ENCODE data around the gene CFAP73. TPM values are rescaled to one million over a fixed set of nuclear protein-coding genes. Genes with fewer than 3 reads are reported as not detected.
"Not testable (repeated sequence)": the region's sequence is repeated elsewhere in the genome, so short reads cannot be mapped to it uniquely, and the experiment has no call there.

CFAP73 gene
- polyA plus RNA-seq, 1 experiment: not detected

DNA sequence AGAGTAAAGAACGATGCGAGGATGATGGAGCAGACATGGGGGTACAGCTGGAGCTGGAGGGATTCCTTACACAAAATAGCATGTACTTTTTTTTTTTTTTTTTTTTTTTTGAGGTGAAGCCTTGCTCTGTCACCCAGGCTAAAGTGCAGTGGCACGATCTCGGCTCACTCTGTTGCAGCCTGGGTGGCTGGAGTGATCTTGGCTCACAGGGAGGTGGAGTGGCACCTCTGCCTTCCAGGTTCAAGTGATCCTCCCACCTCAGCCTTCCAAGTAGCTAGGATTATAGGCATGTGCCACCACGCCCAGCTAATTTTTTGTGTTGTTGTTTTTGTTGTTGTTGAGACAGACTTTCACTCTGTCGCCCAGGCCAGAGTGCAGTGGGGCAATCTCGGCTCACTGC is 8.8 kb upstream of the CFAP73 start:
- Histone ChIP-seq H3K27me3 (ENCODE audit: control insufficient read depth, insufficient read depth, low read length) (peaks cover 4% of the 10 kb centered on the region), H3K9me3 (ENCODE audit: control insufficient read depth, insufficient read depth, low read length) (no peaks in the 10 kb centered on the region), H3K4me3 (ENCODE audit: low read depth, low read length) (no peak overlapping the region), H3K27ac (ENCODE audit: low read depth, low read length) (no peak overlapping the region)
- TF ChIP-seq, protein P1, sequence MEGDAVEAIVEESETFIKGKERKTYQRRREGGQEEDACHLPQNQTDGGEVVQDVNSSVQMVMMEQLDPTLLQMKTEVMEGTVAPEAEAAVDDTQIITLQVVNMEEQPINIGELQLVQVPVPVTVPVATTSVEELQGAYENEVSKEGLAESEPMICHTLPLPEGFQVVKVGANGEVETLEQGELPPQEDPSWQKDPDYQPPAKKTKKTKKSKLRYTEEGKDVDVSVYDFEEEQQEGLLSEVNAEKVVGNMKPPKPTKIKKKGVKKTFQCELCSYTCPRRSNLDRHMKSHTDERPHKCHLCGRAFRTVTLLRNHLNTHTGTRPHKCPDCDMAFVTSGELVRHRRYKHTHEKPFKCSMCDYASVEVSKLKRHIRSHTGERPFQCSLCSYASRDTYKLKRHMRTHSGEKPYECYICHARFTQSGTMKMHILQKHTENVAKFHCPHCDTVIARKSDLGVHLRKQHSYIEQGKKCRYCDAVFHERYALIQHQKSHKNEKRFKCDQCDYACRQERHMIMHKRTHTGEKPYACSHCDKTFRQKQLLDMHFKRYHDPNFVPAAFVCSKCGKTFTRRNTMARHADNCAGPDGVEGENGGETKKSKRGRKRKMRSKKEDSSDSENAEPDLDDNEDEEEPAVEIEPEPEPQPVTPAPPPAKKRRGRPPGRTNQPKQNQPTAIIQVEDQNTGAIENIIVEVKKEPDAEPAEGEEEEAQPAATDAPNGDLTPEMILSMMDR (IDR thresholded peaks at IDR 0.05; ENCODE audit: low read depth, low read length): no peak
- no peak for DNase-seq (ENCODE audit: low read depth, low spot score)
- POLR2A ChIA-PET: no interaction called here
- CTCF ChIA-PET: interaction anchor here (0.7 kb wide), 1 partner anchor 43 kb away, joined by 5 read pairs; no protein-coding TSS in a partner anchor

- POLR2A ChIA-PET; DNase-seq (ENCODE audit: low read depth, low spot score); H3K9me3 ChIP-seq (ENCODE audit: control insufficient read depth, insufficient read depth, low read length); H3K27me3 ChIP-seq (ENCODE audit: control insufficient read depth, insufficient read depth, low read length); H3K4me3 ChIP-seq (ENCODE audit: low read depth, low read length); H3K27ac ChIP-seq (ENCODE audit: low read depth, low read length); CTCF ChIA-PET: not testable (repeated sequence)
Observed at GRCh38 chr12:113141716-113142115, 7.8 kb upstream of the CFAP73 start.

GRCh38 chr12:113142173-113142885 is 7.2 kb upstream of the CFAP73 start:
- Histone ChIP-seq H3K9me3 (ENCODE audit: control insufficient read depth, insufficient read depth, low read length) (no peaks in the 10 kb centered on the region), H3K4me3 (ENCODE audit: low read depth, low read length) (no peak overlapping the region), H3K27ac (ENCODE audit: low read depth, low read length) (no peak overlapping the region), H3K27me3 (ENCODE audit: control insufficient read depth, insufficient read depth, low read length) (peaks cover 7% of the 10 kb centered on the region)
- CTCF ChIA-PET: no interaction called here
- DNase-seq (ENCODE audit: low read depth, low spot score): no peak
- POLR2A ChIA-PET: interaction anchor here (0.6 to 0.7 kb wide), 2 partner anchors 32 to 149 kb away, joined by 3 to 4 read pairs; no protein-coding TSS in a partner anchor
- TF ChIP-seq, protein P1 (IDR thresholded peaks at IDR 0.05; ENCODE audit: low read depth, low read length): no peak

- no peak for DNase-seq (ENCODE audit: low read depth, low spot score)
- CTCF ChIA-PET: no interaction called here
- peaks cover 7% of the 10 kb centered on the region for H3K27me3 ChIP-seq (ENCODE audit: control insufficient read depth, insufficient read depth, low read length)
- POLR2A ChIA-PET: interaction anchor here (0.6 to 0.7 kb wide), 2 partner anchors 31 to 149 kb away, joined by 3 to 4 read pairs; no protein-coding TSS in a partner anchor
- TF ChIP-seq, protein P1 (IDR thresholded peaks at IDR 0.05; ENCODE audit: low read depth, low read length): no peak
- no peak overlapping the region for H3K4me3 ChIP-seq (ENCODE audit: low read depth, low read length)
- H3K27ac ChIP-seq (ENCODE audit: low read depth, low read length): no peak overlapping the region
- no peaks in the 10 kb centered on the region for H3K9me3 ChIP-seq (ENCODE audit: control insufficient read depth, insufficient read depth, low read length)
Observed at GRCh38 chr12:113142886-113143332, 6.6 kb upstream of the CFAP73 start.

- Histone ChIP-seq H3K4me3 (ENCODE audit: low read depth, low read length) (no peak overlapping the region), H3K27me3 (ENCODE audit: control insufficient read depth, insufficient read depth, low read length) (peaks cover 7% of the 10 kb centered on the region), H3K9me3 (ENCODE audit: control insufficient read depth, insufficient read depth, low read length) (no peaks in the 10 kb centered on the region), H3K27ac (ENCODE audit: low read depth, low read length) (no peak overlapping the region)
- ChIA-PET CTCF (interaction anchor here (0.8 kb wide), 1 partner anchor 9 kb away, joined by 3 read pairs; no protein-coding TSS in a partner anchor), POLR2A (no interaction called here)
- TF ChIP-seq, protein P1 (IDR thresholded peaks at IDR 0.05; ENCODE audit: low read depth, low read length): no peak
- no peak for DNase-seq (ENCODE audit: low read depth, low spot score)
Observed at GRCh38 chr12:113143959-113144358, 5.6 kb upstream of the CFAP73 start.

Data from AG04450 (cell line).